Measurements from ENCODE around the gene CD72.
"Not testable (repeated sequence)": the region's sequence is repeated elsewhere in the genome, so short reads cannot be mapped to it uniquely, and the experiment has no call there.

The CD72 gene

DNA sequence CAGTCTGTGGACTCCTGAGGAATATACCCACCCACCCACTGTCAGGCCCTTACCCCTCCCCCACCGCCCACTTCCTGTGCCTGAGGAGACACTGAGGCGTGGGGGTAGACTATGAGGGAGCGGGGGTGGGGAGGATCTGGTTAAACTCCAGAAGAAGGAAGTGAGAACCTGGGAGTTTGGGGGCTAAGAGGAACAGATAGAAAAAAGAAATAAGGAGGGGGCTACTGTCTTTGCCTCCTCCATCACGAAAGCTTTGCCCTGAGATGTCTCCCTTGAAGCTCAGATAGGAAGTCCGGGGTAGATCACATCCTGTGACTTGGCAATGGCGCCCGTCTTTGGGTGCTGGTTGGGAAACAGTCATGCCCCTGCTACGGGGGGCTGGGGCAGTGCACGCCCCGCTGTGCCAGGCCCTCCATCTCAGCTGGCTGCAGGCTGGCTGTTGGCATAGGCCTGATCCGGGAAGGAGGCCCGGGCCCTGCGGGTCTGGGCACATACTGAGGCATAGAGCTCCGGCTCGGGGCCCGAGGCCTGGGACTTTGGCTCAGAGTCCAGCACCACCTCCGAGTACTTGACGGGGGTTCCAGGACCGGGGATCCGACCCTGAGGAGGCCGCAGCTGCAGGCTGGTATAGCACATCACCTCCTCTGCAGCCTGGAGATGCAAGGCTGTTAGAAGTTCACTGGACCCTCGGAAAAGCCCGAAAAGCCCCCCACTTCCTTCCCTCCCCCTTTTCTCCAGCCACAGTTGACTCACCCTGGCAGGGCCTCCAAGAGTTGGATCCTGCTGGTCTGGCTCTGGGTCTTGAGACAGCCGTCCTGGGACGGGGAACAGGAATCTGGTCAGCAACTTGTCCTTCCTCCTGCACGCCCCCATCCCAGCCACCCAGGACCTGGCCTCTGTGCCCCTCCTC lies 31.5 kb upstream of the CD72 start:
- DNase-seq, result peak; percentile 26

DNA sequence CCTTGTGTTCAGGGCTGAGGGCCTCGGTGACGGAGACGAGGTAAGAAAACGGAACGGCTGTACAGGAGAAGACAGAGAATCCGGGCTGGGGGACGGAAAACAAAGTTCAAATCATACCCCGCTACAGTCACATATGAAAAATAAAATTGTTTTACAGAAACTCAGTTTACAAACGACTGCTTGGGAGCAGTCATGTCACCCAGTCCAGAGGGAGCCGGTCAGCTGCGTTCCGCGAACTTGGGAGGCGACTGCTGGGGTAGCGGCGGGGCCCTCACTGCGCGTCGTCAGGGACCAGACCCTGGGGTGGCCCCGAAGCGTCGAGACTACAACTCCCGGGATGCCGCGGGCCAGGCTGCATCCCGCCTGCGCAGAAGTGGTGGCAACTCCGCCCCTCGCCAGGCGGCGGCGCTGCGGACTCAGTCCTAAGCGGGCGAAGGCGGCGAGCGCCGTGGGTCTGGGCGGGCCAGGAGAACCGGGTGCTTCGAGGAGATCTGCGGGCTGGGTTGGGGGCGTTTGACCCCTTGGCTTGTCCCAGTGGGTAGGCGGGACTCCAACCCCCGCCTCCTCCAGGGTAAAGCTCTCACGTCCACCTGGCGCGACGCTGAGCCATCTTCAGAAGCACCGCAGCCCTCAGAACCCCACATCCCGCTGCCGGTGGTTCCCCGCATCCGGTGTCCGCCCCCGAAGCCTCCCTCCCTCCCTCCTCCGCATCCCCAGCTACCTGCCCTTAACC lies 28.5 kb upstream of the CD72 start:
- DNase-seq, result peak; percentile 89

DNA sequence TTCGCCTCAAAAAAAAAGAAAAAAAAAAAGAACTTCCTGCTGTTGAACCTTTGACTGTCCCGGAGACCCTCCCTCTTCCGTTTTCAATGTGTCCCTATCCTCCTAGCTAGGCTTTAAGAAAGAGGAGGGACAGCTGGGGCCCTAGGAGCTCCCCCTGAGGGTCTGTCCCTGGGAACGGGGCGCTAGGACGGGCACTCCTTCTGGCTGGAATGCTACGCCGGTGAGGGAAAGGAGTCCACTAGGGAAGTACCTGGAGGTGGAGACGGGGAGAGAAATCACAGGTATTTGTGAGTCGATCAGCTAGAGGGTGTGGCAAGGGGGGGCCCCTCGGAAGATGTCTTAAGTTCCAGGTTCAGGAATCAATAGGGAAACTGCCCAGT lies 27.9 kb upstream of the CD72 start:
- no peak for DNase-seq

DNA sequence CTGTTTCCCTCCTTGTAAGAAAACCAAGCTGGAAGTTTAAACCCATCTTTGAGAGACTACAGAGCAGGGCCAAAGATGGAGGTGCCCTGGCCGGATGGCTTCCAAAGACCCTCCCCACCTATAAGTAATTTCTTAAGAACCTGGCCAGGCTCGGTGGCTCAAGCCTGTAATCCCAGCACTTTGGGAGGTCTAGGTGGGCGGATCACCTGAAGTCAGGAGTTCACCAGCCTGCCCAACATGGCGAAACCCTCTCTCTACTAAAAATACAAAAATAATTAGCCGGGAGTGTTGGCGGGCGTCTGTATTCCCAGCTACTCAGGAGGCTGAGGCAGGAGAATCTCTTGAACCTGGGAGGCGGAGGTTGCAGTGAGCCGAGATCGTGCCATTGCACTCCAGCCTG lies 27.5 kb upstream of the CD72 start:
- DNase-seq, result not testable (repeated sequence)

- DNase-seq, result no peak
Measured at GRCh38 chr9:35643046-35643445, 24.8 kb upstream of the CD72 start.

DNA sequence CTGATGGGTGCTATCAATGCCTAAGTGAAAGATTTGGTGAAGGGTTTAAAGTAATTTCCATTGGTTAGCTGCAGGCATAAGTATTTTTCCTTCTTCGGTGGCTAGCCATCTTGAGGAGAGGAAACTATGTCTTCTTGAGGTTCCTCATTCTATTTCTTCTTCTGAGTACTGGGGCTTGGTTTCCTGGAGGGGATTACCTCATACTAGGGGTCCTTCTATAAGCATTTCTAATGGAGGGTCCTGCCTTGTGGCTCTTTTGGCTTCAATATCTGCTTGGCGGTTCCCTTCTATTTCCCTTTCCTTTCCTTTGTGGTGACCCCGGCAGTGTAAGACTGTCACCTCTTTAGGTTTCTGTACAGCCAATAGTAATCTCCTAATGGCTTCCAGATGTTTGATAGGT lies 23.3 kb upstream of the CD72 start:
- not testable (repeated sequence) for DNase-seq

DNA sequence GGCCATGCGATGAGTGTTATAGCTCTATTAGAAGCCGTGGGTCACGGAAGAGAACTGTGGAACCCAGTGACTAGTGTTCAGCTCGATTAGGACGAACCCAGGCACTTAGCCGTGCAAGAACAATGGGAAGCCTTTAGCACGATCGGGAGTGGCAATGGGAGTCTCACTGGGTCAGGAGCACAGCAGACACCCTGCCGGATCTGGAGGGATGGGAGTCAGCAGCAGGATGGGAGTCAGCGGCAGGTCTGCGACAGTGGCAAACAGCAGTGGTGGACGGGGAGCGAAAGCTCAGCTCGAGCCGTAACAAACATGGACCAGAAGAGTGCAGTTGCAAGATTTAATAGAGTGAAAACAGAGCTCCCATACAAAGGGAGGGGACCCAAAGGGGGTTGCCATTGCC lies 22.2 kb upstream of the CD72 start:
- DNase-seq, result not testable (repeated sequence)

- no peak for DNase-seq
Measured at GRCh38 chr9:35639631-35640030, 21.4 kb upstream of the CD72 start.

DNA sequence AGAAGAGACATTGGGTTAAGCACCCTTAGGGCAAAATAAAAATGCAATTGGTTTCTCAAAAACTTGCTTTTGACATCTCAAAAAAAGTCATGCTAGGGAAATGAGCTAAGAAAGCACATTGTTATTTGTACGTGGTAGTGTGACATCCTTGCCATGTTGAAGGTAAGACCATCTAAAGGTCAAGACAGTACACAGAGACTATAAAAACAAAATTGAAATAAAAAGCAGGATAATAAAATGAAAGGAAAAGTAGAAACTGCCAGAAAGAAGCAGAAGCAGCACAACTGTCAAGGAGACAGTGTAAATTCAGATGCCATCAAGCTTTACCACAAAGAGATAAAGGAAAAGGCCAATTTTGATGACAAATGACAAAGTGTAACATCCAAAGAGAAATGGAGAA lies 21.0 kb upstream of the CD72 start:
- DNase-seq, result not testable (repeated sequence)

DNA sequence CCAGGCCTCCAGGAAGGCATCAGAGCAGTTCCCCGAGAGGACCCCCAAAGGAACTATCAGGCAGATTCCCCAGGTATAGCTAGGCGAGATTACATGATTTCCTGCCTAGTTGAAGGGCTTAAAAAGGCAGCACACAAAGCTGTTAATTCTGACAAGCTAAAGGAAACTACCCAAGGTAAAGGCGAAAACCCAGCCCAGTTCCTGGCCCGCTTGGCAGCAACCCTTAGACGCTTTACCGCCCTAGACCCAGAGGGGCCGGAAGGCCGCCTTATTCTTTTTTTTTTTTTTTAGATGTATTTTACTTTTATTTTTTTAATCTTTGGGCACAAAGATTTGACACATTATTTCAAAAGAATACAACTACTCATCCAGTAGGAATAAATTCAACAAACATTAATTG lies 20.5 kb upstream of the CD72 start:
- DNase-seq, result peak; percentile 54

GRCh38 chr9:35637427-35637955 lies 19.3 kb upstream of the CD72 start:
- DNase-seq, result not testable (repeated sequence)

- not testable (repeated sequence) for DNase-seq
Measured at GRCh38 chr9:35636877-35637246, 18.6 kb upstream of the CD72 start.

- no peak for DNase-seq
Measured at GRCh38 chr9:35636135-35636876, 18.1 kb upstream of the CD72 start.

GRCh38 chr9:35635730-35636129 lies 17.5 kb upstream of the CD72 start:
- no peak for DNase-seq

DNA sequence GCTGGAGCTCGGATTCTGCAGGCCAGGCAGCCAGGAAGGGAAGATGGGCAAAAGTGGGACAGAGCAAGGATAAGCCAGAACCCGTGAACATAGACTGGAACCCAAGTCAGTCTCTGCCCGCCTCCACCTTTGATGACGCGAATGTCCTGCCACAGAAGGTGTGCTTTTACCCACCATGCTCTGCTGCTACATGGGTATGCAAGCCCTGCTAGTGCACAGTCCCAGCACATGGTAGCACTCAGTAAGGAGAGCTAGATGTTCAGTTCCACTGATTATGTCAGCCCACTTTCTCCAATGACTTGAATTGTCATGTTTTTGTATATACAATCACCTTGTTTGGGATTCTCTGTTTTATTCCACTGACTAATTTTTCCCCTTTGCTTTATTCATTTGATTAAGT lies 11.4 kb upstream of the CD72 start:
- no peak for DNase-seq

- DNase-seq, result no peak
Measured at GRCh38 chr9:35628389-35628991, 10.3 kb upstream of the CD72 start.

- no peak for DNase-seq
Measured at GRCh38 chr9:35627575-35627974, 9.4 kb upstream of the CD72 start.

- peak; percentile 58 for DNase-seq
Measured at GRCh38 chr9:35619800-35620158, 1.6 kb upstream of the CD72 start.

DNA sequence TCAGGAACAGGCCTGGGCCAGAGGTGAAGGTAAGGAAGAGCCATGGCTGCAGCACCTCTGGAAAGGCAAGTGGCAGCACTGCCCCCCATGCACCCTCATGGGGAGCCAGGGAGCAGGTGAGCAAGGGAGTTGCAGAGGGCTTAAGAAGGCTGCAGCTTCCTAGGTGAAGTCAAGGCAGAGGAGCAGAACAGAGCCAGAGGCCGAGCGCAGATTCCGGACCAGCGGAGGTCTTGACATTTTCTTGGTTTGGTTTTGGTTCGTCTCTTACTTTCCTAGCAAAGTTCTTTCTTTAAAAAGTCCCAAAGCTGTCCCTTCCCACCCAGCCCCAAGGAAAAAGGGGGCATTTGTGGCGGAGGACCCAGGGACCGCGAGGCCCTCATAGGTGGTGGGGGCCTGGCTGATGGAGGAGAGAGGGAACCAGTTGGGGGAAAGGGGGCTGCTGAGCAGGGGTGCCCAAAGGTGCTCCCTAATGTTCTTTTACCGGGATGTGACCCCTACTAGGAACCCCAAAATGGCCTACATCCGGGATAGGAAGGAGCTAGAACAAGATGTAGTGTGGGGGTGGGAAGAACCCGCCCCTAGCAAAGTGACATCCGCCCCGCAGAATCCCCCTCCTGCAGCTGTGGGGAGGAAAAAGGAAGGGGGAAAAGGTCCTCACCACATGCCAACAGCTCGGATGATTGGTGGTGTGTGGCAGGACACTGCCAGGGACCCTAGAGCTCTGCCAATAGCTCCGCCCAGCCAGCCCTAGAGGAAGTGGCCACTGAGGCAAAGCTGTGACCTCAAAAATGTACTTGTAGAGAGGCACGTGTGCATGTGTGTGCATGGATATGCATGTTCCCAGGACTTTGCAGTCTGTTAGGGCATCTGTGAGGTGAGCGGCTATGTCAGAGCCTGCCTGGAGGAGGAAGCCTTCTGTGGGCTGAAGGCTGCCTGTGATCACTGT lies 914 bp upstream of the CD72 start:
- DNase-seq, result peak; percentile 72

DNA sequence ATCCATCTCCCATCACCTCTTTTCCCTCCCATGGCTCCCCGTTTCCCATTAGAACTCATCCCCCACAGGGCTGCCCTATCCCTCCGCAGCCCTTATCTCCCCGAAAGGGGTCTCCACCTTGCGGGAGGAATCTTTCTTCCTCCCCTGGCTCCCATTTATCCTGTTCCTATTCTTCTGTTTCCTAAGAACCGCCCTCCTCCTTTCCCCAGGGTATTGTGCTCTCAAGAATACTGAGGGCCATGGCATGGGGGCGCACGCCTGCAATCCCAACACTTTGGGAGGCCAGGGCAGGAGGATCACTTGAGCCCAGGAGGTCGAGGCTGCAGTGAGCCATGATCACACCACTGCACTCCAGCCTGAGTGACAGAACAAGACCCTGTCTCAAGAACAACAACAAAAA lies 665 bp downstream of the CD72 start:
- no peak for DNase-seq

DNA sequence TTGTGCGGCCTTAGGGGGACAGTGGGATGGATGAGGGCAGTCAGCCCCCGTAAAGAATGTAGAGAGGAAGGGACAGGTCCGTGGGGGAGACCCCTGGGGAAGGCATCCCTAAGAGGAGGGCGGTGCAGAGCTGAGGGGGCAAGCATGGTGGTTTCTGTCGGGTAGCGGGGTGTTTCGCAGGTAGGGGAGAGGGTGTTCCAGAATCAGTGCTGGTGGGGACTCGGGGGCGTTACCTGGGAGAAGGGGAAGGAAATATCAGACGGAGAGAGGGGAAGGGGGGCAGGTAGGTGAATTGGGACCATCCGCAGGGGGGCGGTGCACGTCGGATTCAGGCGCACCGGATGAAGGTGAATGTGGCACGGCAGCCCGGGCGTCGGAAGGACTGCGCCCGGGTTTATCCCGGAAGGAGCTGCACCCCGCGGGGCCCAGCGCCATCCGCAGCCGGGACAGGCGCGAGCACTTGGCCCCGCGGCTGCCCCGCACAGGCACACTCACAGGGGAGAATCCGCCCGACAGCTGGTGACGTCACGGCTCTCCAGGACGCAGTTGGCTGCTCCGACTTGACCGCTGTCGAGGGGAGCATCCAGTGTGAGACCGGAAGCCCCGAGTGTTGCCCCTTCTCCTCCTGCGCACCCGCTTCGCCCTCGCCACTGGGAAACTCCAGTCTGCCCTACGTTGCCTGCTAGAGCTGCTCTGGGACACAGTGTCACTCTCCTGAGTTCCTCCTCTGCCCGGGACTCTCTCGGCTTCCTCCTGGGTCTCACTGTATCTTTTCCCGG lies 1.3 kb downstream of the CD72 start:
- DNase-seq, result peak; percentile 87
